Measurements from ENCODE around the gene WWC1. TPM values are rescaled to one million over a fixed set of nuclear protein-coding genes. Genes with fewer than 3 reads are reported as not detected.

The WWC1 gene
- 77.0 TPM for total RNA-seq

GRCh38 chr5:168291342-168291963, at the start of gene WWC1:
Gene WWC1, plus strand, starts transcription at chr5:168291645. Its CDS starts 508 bp downstream, at chr5:168292153.

DNA sequence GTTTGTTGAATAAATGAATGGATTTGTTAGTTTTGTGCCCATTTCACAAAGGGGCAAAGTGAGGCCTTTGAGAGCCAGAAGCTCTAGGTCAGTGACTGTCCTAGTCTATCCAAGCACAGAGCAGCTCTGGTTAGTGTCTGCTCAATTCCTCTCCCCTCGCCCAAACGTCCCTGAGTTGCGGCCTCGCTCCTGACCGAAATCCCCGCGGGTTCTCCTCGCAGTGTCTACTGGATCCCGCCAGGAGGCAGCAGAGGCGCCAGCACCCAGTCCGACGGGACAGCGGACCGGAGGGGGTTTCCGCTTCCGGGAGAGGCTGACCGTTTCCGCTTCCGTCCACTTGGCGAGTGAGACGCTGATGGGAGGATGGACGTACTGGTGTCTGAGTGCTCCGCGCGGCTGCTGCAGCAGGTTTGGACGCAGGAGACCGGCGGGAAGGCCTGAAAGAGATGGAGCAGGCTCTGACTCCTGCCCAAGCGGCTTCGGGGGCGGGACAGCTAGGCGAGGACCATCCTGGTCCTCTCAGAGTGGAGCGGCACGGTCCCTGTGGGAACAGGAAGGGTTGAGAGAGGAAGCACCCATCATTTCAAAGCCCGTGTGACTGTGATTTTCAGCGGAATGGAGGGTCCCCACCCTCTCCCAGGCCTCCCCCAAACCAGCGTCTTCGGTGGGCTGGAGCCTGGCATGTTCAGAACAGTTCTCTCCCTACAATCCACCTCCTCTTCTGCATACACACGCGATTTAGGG, 194.9 kb downstream of the WWC1 start, which contains the start of gene RARS1:
TSS of gene RARS1 (plus strand) at position 336 of the 744 bp plus-strand sequence. CDS start at position 364, 28 bp downstream.

Other genes starting within 250 kb of the WWC1 start
- gene RARS1, start 194.8 kb downstream of the WWC1 start, total RNA-seq: 128 TPM
- 37.6 TPM for gene FBLL1, start 237.7 kb downstream of the WWC1 start, total RNA-seq

All from parietal lobe (tissue), 1 donor.